Esophagus squamous epithelium (tissue), 5 donors: ENCODE data around the gene RCC2. TPM values are rescaled to one million over a fixed set of nuclear protein-coding genes. Genes with fewer than 3 reads are reported as not detected.

Source experiments
- DNase-seq: peaks from one replicate; lab custom pipeline; 2025; lab: John Stamatoyannopoulos, UW
- H3K27ac ChIP-seq, 4 donors: fragments of 200-600 bp; sonication (generic); one replicate each; pipeline ENCODE4 v1.5.1; 2016 to 2019; ENCODE audit warnings: mild to moderate bottlenecking in 1 of 4
- H3K27me3 ChIP-seq, 4 donors: fragments of 200-600 bp; sonication (generic); 1 replicate in 3 of 4; 2 replicates in 1 of 4; pipeline versions ENCODE4 v1.5.1 to v1.6.0; 2017 to 2021; ENCODE audit warnings: antibody characterized with exemption in 1 of 4
- H3K36me3 ChIP-seq, 3 donors: fragments of 200-600 bp; sonication (generic); one replicate each; pipeline ENCODE4 v1.5.1; 2016 to 2019
- H3K4me1 ChIP-seq, 3 donors: fragments of 200-600 bp; sonication (generic); one replicate each; pipeline ENCODE4 v1.5.1; 2017 to 2019
- H3K4me3 ChIP-seq, 4 donors: fragments of 200-600 bp; sonication (generic); 1 replicate in 3 of 4; 2 replicates in 1 of 4; pipeline ENCODE4 v1.5.1; 2016 to 2019; ENCODE audit warnings: mild to moderate bottlenecking in 2 of 4, moderate library complexity in 1 of 4
- H3K9me3 ChIP-seq, 3 donors: fragments of 200-600 bp; sonication (generic); one replicate each; pipeline ENCODE4 v1.5.1; 2016 to 2019
- POLR2A ChIP-seq, 4 donors: fragments of 450-650 bp; IDR thresholded peaks; one replicate each; pipeline ENCODE4 v1.6.1; 2017; ENCODE audit warnings: antibody characterized with exemption in 4 of 4, mild to moderate bottlenecking in 4 of 4, moderate library complexity in 3 of 4
- WGBS, 2 donors: methylation state at CpG; one replicate each; pipeline ENCODE4 v1.1.5; 2018; 5-methylcytosine and 5-hydroxymethylcytosine counted together
- intact Hi-C: fragments of 100-400 bp; cut with DNase I; formaldehyde crosslinking; loops from one replicate; pipeline ENCODE4 v1.15.0; 2022
- total RNA-seq, 4 donors: library from RNA; depleted of rRNA; stranded (reverse); fragments of >200 nt; gene quantifications; one replicate each; pipeline ENCODE4 v1.1.0, GENCODE V29; 2016
- TF ChIP-seq, protein P1 (sequence below), 6 experiments: fragments of 450-650 bp in 4 of 6; fragments of 200-600 bp in 2 of 6; sonication (generic) in 2 of 6; IDR thresholded peaks; one replicate each; pipeline ENCODE4 v1.5.1; 2016 to 2019; ENCODE audit warnings: antibody characterized with exemption in 6 of 6, mild to moderate bottlenecking in 4 of 6, moderate library complexity in 4 of 6
- donor health status: DM: yes; HTN: yes; CAD: no.

Gene RCC2
- total RNA-seq, 4 donors from 2014 or later = 51.3 to 81.3 (median 53.6) TPM

DNA sequence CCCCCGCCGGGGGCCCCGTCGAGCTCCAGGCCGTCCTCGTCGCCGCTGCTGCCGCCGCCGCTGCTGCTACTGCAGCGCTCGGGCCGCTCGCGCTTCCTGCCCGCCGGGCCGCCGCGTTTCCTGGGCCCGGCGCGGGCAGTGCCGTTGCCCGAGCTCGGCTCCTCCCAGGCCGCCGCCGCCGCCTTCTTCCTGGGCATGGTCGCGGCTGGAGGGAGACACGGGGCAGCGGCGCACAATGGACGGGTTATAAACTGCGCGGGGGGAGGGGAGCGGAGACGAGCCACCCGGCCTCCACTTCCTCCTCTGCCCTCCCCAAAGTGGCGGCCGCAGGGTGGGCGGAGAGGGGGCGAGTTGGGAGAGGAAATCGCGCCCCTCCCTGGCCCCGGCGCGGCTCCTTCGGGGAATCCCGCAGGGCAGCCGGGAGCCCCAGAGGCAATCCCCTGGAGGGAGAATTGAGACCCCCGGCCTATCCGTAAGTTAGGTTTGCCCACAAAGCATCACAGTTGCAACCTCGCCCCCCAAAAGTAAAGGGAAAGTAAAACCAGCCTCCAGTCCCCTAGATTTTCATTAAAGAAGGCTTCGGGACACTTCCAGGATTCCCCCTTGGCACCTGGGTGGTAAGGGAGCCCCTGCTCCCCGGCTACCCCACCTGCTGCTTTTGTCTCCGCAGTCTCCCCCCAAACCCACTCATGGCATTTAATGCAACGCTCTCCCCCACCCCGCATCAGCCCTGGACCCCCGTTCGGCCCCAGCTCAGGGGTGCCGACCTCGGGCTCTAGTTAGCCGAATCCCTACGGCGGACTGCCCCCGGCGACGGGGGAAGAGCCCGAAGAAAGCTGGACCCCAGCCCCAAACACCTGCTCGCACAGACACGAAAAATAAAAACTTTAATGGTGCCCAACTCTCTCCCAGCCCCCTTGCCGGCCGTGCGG, 893 bp downstream of the RCC2 start:
- intact Hi-C loops = no loop called here
- peak overlapping the region; percentile 87 to 98 (median 92) for H3K27ac ChIP-seq
- H3K4me1 ChIP-seq = peaks cover 32 to 77% (median 38%) of the 10 kb centered on the region in 3 donors
- H3K4me3 ChIP-seq = peak overlapping the region; percentile 51 to 94 (median 85)
- TF ChIP-seq POLR2A (IDR thresholded peaks at IDR 0.05) = peak in 1 of 4 donors; percentile 1
- TF ChIP-seq, protein P1, sequence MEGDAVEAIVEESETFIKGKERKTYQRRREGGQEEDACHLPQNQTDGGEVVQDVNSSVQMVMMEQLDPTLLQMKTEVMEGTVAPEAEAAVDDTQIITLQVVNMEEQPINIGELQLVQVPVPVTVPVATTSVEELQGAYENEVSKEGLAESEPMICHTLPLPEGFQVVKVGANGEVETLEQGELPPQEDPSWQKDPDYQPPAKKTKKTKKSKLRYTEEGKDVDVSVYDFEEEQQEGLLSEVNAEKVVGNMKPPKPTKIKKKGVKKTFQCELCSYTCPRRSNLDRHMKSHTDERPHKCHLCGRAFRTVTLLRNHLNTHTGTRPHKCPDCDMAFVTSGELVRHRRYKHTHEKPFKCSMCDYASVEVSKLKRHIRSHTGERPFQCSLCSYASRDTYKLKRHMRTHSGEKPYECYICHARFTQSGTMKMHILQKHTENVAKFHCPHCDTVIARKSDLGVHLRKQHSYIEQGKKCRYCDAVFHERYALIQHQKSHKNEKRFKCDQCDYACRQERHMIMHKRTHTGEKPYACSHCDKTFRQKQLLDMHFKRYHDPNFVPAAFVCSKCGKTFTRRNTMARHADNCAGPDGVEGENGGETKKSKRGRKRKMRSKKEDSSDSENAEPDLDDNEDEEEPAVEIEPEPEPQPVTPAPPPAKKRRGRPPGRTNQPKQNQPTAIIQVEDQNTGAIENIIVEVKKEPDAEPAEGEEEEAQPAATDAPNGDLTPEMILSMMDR (IDR thresholded peaks at IDR 0.05) = no peak
- H3K27me3 ChIP-seq = no peaks in the 10 kb centered on the region
- DNase-seq = no peak
- WGBS, 2 donors = 0 to 1% methylated on average over 7 to 15 of the region's 78 CpGs
- no peaks in the 10 kb centered on the region for H3K9me3 ChIP-seq
- H3K36me3 ChIP-seq = peaks cover 0 to 30% (median under 1%) of the 10 kb centered on the region in 3 donors

DNA sequence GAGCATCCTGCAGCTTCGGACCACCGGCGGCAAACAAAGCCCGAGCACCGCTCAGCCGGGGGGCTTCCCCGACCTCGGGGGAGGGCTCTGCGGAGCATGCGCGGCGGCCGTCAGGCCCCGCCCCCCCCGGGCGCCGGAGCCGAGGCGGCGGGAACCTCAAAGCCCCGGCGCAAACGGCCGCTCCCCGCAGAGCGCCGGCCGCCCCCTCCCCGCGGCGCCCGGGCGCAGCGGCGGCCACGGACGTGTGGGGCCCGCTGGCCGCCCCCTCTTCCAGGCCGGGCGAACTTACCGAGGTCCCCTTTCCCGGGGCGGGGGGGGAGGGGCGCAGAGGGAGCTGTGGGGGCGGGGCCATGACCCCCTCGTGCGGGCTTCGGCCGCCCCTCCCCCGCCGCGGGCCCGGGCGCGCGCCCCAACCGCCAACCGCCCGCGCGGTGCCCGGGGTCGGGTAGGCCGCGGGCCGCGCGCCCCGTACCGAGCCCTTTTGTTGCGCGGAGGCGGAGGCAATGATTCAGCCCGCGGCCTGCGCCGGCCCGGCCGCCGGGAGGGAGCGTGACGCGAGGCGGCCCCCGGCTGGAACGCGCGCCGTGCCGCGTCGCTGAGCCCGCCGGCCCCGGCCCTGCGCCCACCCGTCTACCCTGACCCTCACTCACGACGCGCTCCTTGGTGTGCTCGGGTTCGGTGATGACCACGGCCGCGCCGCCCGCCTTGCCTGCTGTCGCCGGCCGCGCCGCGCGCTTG, 1.7 kb downstream of the RCC2 start:
- DNase-seq = no peak
- no CpG with 5 or more reads among the region's 115 CpGs for WGBS, 2 donors
- Histone ChIP-seq H3K27ac (peak overlapping the region; percentile 87 to 98 (median 92)), H3K4me1 (peaks cover 27 to 69% (median 33%) of the 10 kb centered on the region in 3 donors), H3K27me3 (no peaks in the 10 kb centered on the region), H3K9me3 (no peaks in the 10 kb centered on the region), H3K36me3 (peaks cover 0 to 38% (median 5%) of the 10 kb centered on the region in 3 donors), H3K4me3 (peak overlapping the region; percentile 51 to 94 (median 85))
- intact Hi-C loops = no loop called here
- peak in 1 of 4 donors; percentile 45 for TF ChIP-seq POLR2A (IDR thresholded peaks at IDR 0.05)
- TF ChIP-seq, protein P1 (IDR thresholded peaks at IDR 0.05) = no peak

DNA sequence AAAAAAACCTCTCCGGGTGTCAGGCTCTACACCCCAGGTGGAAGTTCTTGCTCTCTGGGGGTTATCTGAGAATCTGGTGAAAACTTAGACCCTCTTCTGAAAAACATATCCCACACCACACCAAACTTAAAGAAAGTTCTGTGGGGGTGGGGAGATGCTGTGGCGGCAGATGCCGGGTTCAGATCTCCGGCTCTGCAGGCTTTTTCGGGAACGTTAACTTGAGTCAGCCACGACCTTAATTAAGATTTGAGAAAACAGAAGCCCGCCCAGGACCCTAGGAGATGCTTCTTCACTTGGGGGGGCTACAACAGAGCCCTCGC, 2.3 kb downstream of the RCC2 start:
- peak overlapping the region; percentile 51 to 94 (median 85) for H3K4me3 ChIP-seq
- no peaks in the 10 kb centered on the region for H3K9me3 ChIP-seq
- no peak for DNase-seq
- H3K36me3 ChIP-seq = peaks cover 0 to 43% (median 5%) of the 10 kb centered on the region in 3 donors
- peak overlapping the region; percentile 87 to 98 (median 92) for H3K27ac ChIP-seq
- H3K4me1 ChIP-seq = peaks cover 22 to 69% (median 28%) of the 10 kb centered on the region in 3 donors
- TF ChIP-seq, protein P1 (IDR thresholded peaks at IDR 0.05) = no peak
- no peak for TF ChIP-seq POLR2A (IDR thresholded peaks at IDR 0.05)
- 0 to 2% methylated on average over 7 to 9 of the region's 9 CpGs for WGBS, 2 donors
- intact Hi-C loops = no loop called here
- no peaks in the 10 kb centered on the region for H3K27me3 ChIP-seq

DNA sequence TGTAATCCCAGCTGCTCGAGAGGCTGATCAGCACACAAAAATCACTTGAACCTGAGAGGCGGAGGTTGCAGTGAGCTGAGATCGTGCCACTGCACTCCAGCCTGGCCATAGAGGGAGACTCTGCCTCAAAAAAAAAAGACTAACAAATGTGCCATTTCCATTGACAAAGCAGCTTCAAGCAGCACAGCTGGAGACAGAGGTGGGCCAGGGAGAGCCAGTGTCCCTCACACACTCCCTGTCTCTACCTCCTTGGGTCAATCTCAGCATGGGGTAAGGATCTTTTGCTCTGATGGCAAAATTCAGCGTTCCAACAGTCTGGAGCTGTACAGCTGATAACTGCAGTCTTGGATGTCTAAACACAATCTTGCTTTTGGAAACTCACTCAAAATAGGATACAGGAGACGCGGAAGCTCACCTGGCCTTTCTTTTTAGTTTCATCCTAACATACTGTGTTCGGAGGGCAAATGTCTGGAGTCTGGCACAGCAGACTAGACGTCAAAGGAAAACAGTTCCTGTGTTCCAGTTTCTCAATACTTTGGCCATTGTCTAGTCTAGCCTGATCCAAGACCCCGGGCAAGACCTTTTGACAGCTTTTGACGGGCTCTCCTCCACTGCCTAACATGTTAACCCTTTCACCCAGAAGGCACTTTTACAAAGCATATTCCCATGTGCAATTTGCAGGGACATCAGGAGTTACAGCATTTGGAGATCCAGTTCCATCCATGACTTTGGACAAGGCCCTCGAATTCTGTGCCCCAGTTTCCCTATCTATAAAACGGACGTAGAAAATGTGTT, 2.9 kb downstream of the RCC2 start:
- Histone ChIP-seq H3K27me3 (no peaks in the 10 kb centered on the region), H3K36me3 (peaks cover 0 to 50% (median 5%) of the 10 kb centered on the region in 3 donors), H3K27ac (peak overlapping the region; percentile 87 to 98 (median 92)), H3K4me1 (peaks cover 18 to 63% (median 22%) of the 10 kb centered on the region in 3 donors), H3K9me3 (no peaks in the 10 kb centered on the region), H3K4me3 (peak overlapping the region in 3 of 4 donors; percentile 83 to 94 (median 87))
- intact Hi-C loops = no loop called here
- 45 to 47% methylated on average over 13 of the region's 13 CpGs for WGBS, 2 donors
- no peak for DNase-seq
- TF ChIP-seq POLR2A (IDR thresholded peaks at IDR 0.05) = no peak
- TF ChIP-seq, protein P1 (IDR thresholded peaks at IDR 0.05) = no peak
